Stomach (tissue), 4 donors: ENCODE results near the gene FBXL2.

Experiments
- CTCF ChIP-seq, 7 experiments: fragments of 450-650 bp in 4 of 7; fragments of 200-600 bp in 3 of 7; sonication (generic) in 3 of 7; IDR thresholded peaks; one replicate each; pipeline ENCODE4 v1.5.1; 2016 to 2019; ENCODE audit warnings: antibody characterized with exemption in 7 of 7, control low read depth in 2 of 7, mild to moderate bottlenecking in 1 of 7
- POLR2A ChIP-seq, 4 donors: fragments of 450-650 bp; IDR thresholded peaks; one replicate each; pipeline ENCODE4 v1.6.1; 2016; ENCODE audit warnings: antibody characterized with exemption in 4 of 4, control low read depth in 2 of 4, mild to moderate bottlenecking in 1 of 4, moderate library complexity in 1 of 4
- POLR2AphosphoS5 ChIP-seq, 3 donors: sonication (generic); formaldehyde crosslinking; IDR thresholded peaks; one replicate each; pipeline ENCODE4 v1.6.1; 2016; ENCODE audit warnings: antibody characterized with exemption in 3 of 3

DNA sequence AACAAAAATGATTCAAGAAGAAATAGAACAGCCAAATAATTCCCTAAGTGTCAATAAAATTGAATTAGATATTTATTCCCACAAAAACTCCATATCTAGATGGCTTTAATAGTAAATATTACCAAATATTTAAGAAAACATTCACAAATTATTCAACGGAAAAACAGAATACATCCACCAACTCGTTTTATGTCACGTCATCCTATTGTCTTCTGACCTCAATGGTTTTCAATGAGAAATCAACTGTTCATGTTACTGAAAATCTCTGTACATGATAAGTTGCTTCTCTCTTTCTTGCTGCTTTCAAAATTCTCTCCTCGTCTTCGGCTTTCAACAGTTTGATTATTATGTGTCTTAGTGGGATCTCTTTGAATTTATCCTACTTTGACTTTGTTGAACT lies 17.1 kb upstream of the FBXL2 start:
- TF ChIP-seq POLR2AphosphoS5 (IDR thresholded peaks at IDR 0.05) (no peak), POLR2A (IDR thresholded peaks at IDR 0.05) (no peak), CTCF (IDR thresholded peaks at IDR 0.05) (no peak)
